ENCODE data around the gene PCDHGC4.

Gene PCDHGC4

DNA sequence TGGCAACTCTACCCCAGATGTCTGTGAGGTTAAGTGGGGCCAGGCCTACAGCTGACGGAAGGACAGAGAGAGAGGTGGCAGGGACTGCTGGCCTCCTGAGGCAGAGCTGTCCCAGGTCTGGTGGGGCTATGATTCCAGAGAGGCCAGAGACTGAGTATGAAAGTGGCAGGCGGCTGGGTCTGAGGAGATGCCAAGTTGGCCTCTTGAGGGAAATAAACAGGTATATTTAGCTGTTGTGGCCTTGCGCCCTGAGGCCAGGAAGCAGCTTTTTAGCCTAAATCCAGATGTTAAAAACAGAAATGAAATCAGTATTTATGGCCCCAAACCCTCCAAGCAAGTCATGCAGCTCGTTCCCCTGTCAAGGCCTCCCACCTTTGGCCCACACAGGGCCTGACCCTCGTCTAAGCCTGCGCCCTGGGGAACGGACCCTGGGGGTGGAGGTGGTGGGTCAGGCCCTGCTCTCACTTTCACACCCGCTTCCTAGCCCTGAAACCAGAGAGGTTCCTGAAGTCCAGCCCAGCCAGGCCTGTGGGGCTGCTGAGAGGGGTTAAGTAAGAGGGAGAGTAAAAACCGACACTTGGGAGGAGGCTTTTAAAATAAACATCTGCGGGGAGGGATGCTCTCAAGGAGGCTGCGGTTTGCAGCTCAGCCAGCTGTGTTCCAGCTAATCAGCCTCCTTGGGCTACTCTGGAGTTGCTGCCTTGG lies 22.7 kb downstream of the PCDHGC4 start:
- TF ChIP-seq, protein P1, sequence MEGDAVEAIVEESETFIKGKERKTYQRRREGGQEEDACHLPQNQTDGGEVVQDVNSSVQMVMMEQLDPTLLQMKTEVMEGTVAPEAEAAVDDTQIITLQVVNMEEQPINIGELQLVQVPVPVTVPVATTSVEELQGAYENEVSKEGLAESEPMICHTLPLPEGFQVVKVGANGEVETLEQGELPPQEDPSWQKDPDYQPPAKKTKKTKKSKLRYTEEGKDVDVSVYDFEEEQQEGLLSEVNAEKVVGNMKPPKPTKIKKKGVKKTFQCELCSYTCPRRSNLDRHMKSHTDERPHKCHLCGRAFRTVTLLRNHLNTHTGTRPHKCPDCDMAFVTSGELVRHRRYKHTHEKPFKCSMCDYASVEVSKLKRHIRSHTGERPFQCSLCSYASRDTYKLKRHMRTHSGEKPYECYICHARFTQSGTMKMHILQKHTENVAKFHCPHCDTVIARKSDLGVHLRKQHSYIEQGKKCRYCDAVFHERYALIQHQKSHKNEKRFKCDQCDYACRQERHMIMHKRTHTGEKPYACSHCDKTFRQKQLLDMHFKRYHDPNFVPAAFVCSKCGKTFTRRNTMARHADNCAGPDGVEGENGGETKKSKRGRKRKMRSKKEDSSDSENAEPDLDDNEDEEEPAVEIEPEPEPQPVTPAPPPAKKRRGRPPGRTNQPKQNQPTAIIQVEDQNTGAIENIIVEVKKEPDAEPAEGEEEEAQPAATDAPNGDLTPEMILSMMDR (IDR thresholded peaks at IDR 0.05; ENCODE audit: low read depth, low read length), result no peak
- no peak for TF ChIP-seq EZH2phosphoT487 (IDR thresholded peaks at IDR 0.05; ENCODE audit: low read depth)
- Histone ChIP-seq H3K9me3 (ENCODE audit: insufficient read depth, low read length) (no peaks in the 10 kb centered on the region), H4K20me1 (ENCODE audit: insufficient read depth, low read length) (no peaks in the 10 kb centered on the region), H3K27ac (ENCODE audit: low read length) (no peak overlapping the region), H3K9ac (ENCODE audit: low read length) (no peak overlapping the region), H3K4me3 (ENCODE audit: low read length) (no peak overlapping the region), H3K36me3 (replicated peaks; ENCODE audit: low read depth, low read length) (no peaks in the 10 kb centered on the region), H3K79me2 (ENCODE audit: low read length) (no peaks in the 10 kb centered on the region), H3K27me3 (ENCODE audit: low read depth, low read length) (no peaks in the 10 kb centered on the region), H3K4me2 (ENCODE audit: low read length) (no peak overlapping the region), H2AFZ (ENCODE audit: low read depth, low read length) (no peak overlapping the region), H3K4me1 (ENCODE audit: low read length) (peaks cover 42% of the 10 kb centered on the region)

DNA sequence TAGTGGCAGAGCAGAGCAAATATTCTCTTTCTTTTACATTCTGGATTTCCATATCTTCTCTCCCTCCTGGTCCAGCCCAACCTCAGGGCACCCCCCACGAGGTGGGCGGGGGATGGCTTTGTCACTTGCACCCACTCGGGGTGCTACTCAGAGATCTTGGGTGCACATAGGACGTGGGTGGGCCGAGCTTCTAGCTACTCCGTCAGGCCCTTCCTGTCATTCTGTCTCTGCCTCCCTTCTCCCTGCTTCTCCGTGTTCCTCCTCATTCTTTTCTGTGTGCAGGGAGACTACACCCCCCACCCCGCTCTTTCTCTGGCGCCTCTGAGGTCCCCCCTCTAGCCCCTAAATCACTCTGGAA lies 23.6 kb downstream of the PCDHGC4 start:
- Histone ChIP-seq H3K27me3 (ENCODE audit: low read depth, low read length) (no peaks in the 10 kb centered on the region), H3K9me3 (ENCODE audit: insufficient read depth, low read length) (no peaks in the 10 kb centered on the region), H3K9ac (ENCODE audit: low read length) (no peak overlapping the region), H4K20me1 (ENCODE audit: insufficient read depth, low read length) (no peaks in the 10 kb centered on the region), H3K79me2 (ENCODE audit: low read length) (no peaks in the 10 kb centered on the region), H3K36me3 (replicated peaks; ENCODE audit: low read depth, low read length) (no peaks in the 10 kb centered on the region), H3K4me2 (ENCODE audit: low read length) (peak overlapping the region; percentile 71; the same call in 1 of the 2 replicates), H3K4me3 (ENCODE audit: low read length) (0 out of 2 replicates have a peak overlapping the region, but pooled peaks have one; percentile 48), H2AFZ (ENCODE audit: low read depth, low read length) (no peak overlapping the region), H3K27ac (ENCODE audit: low read length) (no peak overlapping the region), H3K4me1 (ENCODE audit: low read length) (peaks cover 48% of the 10 kb centered on the region)
- TF ChIP-seq, protein P1 (IDR thresholded peaks at IDR 0.05; ENCODE audit: low read depth, low read length), result no peak
- TF ChIP-seq EZH2phosphoT487 (IDR thresholded peaks at IDR 0.05; ENCODE audit: low read depth), result no peak

DNA sequence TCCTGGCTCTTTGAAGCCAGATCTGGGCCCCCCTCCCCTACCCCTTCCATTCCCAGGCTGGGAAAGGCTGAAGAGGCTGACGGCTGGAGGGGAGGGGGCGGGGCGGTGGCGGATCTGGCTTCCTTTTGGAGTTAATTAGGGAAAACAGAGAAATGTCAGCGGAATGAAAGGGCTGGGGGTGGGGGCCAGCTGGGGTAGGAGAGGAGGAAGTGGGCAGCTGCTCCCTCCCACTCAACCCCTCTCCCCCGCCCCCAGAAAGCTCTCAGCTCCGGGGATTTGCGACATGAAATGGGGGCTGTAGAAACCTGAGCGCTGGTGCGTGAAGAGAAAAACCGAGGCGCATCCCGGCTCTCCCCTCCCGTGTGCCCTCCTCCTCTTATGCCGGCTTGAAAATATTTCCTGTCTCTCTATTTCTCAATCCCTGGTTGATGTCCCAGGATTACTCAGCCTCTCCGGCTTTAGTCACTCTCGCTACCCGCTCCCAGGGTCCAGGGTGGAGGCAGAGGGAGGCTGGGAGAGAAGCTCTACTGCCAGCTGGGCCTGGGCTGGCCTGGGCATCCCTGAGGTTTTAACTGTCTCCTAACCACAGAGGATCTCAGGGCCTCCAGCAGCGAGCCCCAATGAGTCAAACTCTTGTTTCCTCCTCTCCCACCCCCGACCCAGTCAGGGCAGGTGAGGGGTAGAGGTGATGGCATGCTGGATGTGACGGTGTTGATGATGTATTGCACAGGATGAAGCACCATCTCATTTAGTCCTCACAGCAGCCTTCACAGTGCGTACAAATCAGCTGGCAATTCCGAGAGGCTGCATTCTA lies 24.2 kb downstream of the PCDHGC4 start:
- H3K4me1 ChIP-seq (ENCODE audit: low read length), result peaks cover 50% of the 10 kb centered on the region
- H3K4me3 ChIP-seq (ENCODE audit: low read length), result peak overlapping the region; percentile 48; the same call in 1 of the 2 replicates
- H3K79me2 ChIP-seq (ENCODE audit: low read length), result no peaks in the 10 kb centered on the region
- TF ChIP-seq, protein P1 (IDR thresholded peaks at IDR 0.05; ENCODE audit: low read depth, low read length), result no peak
- TF ChIP-seq EZH2phosphoT487 (IDR thresholded peaks at IDR 0.05; ENCODE audit: low read depth), result no peak
- no peak overlapping the region for H3K27ac ChIP-seq (ENCODE audit: low read length)
- H3K4me2 ChIP-seq (ENCODE audit: low read length), result peak overlapping the region; percentile 71
- no peaks in the 10 kb centered on the region for H4K20me1 ChIP-seq (ENCODE audit: insufficient read depth, low read length)
- H3K9ac ChIP-seq (ENCODE audit: low read length), result no peak overlapping the region; the same call in 1 of the 2 replicates
- H3K36me3 ChIP-seq (replicated peaks; ENCODE audit: low read depth, low read length), result no peaks in the 10 kb centered on the region
- no peaks in the 10 kb centered on the region for H3K9me3 ChIP-seq (ENCODE audit: insufficient read depth, low read length)
- H3K27me3 ChIP-seq (ENCODE audit: low read depth, low read length), result no peaks in the 10 kb centered on the region
- H2AFZ ChIP-seq (ENCODE audit: low read depth, low read length), result no peak overlapping the region

DNA sequence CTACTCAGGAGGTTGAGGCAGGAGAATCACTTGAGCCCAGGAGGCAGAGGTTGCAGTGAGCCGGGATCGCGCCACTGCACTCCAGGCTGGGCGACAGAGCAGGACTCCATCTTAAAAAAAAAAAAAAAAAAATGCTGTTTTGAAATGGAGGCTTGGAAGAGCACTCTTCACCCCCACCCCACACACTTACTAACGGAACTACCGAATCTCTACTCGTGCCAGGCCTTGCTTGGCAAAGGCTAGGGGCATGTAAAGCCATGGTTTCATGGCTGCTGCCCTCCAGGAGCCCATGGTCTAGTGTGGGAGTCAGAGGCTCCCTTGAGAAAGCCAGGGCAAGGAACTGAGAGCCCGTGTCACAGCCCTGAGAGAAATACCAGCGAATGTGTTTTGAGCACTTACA lies 25.3 kb downstream of the PCDHGC4 start:
- Histone ChIP-seq H3K27ac (ENCODE audit: low read length) (no peak overlapping the region), H3K9me3 (ENCODE audit: insufficient read depth, low read length) (no peaks in the 10 kb centered on the region), H3K27me3 (ENCODE audit: low read depth, low read length) (no peaks in the 10 kb centered on the region), H3K36me3 (replicated peaks; ENCODE audit: low read depth, low read length) (no peaks in the 10 kb centered on the region), H3K9ac (ENCODE audit: low read length) (no peak overlapping the region), H4K20me1 (ENCODE audit: insufficient read depth, low read length) (no peaks in the 10 kb centered on the region), H3K4me1 (ENCODE audit: low read length) (peaks cover 56% of the 10 kb centered on the region), H3K79me2 (ENCODE audit: low read length) (no peaks in the 10 kb centered on the region), H3K4me3 (ENCODE audit: low read length) (no peak overlapping the region), H2AFZ (ENCODE audit: low read depth, low read length) (no peak overlapping the region), H3K4me2 (ENCODE audit: low read length) (no peak overlapping the region)
- TF ChIP-seq, protein P1 (IDR thresholded peaks at IDR 0.05; ENCODE audit: low read depth, low read length), result no peak
- no peak for TF ChIP-seq EZH2phosphoT487 (IDR thresholded peaks at IDR 0.05; ENCODE audit: low read depth)

Measured in OCI-LY3 (cell line).